Measurements from ENCODE around the gene PLCB3. TPM values are rescaled to one million over a fixed set of nuclear protein-coding genes. Genes with fewer than 3 reads are reported as not detected.
A peak's percentile ranks its signal among the peaks of the same experiment; 100 is the strongest.

PLCB3 gene
- total RNA-seq, 4 donors from 2014 or later: 64.5 to 115 (median 91.2) TPM

DNA sequence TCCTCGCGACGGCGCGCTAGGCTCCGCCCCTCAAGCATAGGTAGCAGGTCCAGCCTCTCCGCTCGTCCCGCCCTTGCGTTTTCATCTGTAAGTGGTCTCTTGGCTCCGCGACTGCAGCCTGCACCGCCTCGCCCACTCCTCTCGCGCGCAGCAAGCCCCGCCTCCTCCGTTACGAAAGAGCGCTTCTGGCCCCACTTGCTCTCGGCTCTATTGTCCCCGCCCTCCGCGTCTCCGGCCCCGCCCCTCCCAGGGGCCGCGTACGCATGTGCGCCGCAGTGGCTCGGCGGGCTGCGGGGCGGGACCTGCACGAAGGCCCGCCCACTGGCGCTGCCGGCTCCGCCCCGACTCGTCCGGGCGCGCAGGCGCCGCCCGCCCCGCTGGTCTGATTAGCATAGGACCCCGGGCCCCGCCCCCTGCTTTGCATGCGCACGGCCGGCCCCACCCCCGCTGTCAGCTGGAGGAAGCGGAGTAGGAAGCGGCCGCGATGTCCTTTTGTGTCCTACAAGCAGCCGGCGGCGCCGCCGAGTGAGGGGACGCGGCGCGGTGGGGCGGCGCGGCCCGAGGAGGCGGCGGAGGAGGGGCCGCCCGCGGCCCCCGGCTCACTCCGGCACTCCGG, 53.9 kb downstream of the PLCB3 start, which contains the start of gene ESRRA:
Gene ESRRA (plus strand): TSS at position 450 of the 616 bp plus-strand sequence. CDS start 1,656 bp downstream, outside the sequence.
- in situ Hi-C loops (cut with MboI; ENCODE audit: low pct_ligation_motif_present in 1 of 4, low pct_unique_long_range_greater_than_20kb in 1 of 4, low sequenced_read_pairs in 3 of 4): no loop called here
- H3K4me3 ChIP-seq: peak within 1 kb of the TSS; percentile 56 to 92 (median 73)
- peak; percentile 100 for DNase-seq
- H3K27ac ChIP-seq: peak within 1 kb of the TSS; percentile 90 to 99 (median 98)
- peaks cover 15% of the 10 kb centered on the region for H3K27me3 ChIP-seq
- TF ChIP-seq, protein P1, sequence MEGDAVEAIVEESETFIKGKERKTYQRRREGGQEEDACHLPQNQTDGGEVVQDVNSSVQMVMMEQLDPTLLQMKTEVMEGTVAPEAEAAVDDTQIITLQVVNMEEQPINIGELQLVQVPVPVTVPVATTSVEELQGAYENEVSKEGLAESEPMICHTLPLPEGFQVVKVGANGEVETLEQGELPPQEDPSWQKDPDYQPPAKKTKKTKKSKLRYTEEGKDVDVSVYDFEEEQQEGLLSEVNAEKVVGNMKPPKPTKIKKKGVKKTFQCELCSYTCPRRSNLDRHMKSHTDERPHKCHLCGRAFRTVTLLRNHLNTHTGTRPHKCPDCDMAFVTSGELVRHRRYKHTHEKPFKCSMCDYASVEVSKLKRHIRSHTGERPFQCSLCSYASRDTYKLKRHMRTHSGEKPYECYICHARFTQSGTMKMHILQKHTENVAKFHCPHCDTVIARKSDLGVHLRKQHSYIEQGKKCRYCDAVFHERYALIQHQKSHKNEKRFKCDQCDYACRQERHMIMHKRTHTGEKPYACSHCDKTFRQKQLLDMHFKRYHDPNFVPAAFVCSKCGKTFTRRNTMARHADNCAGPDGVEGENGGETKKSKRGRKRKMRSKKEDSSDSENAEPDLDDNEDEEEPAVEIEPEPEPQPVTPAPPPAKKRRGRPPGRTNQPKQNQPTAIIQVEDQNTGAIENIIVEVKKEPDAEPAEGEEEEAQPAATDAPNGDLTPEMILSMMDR (IDR thresholded peaks at IDR 0.05): no peak
- TF ChIP-seq POLR2A (IDR thresholded peaks at IDR 0.05) (peak; percentile 33), POLR2AphosphoS5 (IDR thresholded peaks at IDR 0.05) (peak; percentile 66 to 94 (median 82))
- H3K36me3 ChIP-seq: no peaks in the 10 kb centered on the region
- peaks cover 11 to 38% (median 33%) of the 10 kb centered on the region in 4 donors for H3K4me1 ChIP-seq
- intact Hi-C loops (cut with DNase I; ENCODE audit: low total_unique reads): no loop called here
- no peaks in the 10 kb centered on the region for H3K9me3 ChIP-seq
- WGBS, 2 donors (ENCODE audit: low coverage in 1 of 2): 0% methylated on average over 17 of the region's 81 CpGs; no CpG with 5 or more reads in 1 of the 2 donors

DNA sequence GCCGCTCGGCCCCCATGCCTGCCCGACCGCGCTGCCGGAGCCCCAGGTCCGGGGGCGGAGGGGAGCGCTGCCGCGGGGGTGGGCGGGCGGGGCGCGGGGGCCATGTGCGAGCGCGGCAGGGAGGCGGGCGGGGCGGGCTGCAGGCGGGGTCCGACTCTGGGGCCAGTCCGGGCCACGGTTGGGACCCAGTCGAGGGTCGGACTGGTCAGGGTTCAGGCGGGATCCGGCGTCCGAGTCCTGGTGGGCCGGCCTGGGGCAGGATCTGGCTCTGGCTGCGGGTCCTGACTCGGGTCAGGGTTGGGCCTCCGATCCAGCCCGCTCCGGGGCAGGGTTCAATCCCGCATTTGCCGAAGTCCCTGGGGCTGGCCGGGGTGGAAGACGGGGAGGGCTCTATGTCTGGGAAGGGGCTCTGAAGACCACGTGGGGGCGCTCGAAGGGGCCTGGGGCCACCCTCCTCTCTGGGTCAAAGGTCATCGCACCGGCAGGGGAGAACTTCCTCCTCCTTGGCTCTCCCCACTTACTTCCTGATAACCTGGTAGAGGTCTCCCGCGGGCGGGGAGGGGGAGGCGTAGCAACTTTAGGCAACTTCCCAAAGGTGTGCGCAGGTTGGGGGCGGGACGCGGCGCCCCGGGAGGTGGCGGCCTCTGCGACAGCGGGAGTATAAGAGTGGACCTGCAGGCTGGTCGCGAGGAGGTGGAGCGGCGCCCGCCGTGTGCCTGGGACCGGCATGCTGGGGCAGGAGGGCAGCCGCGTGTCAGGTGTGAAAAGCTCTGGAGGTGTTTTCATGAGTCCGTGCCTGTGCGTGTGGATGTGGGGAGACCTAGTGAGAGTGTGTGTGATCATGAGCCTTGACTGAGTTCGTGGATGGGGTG, 54.6 kb downstream of the PLCB3 start:
- 1 to 3% methylated on average over 11 to 18 of the region's 71 CpGs for WGBS, 2 donors (ENCODE audit: low coverage in 1 of 2)
- peak; percentile 89 for DNase-seq
- H3K36me3 ChIP-seq: no peaks in the 10 kb centered on the region
- in situ Hi-C loops (cut with MboI; ENCODE audit: low pct_ligation_motif_present in 1 of 4, low pct_unique_long_range_greater_than_20kb in 1 of 4, low sequenced_read_pairs in 3 of 4) (no loop called here), intact Hi-C loops (cut with DNase I; ENCODE audit: low total_unique reads) (no loop called here)
- peaks cover 4 to 31% (median 26%) of the 10 kb centered on the region in 4 donors for H3K4me1 ChIP-seq
- H3K27me3 ChIP-seq: peaks cover 7% of the 10 kb centered on the region
- TF ChIP-seq, protein P1 (IDR thresholded peaks at IDR 0.05): peak in 2 of 5 experiments; percentile 10 to 15
- TF ChIP-seq POLR2AphosphoS5 (IDR thresholded peaks at IDR 0.05): peak; percentile 17 to 56 (median 25)
- no peak for TF ChIP-seq EP300 (IDR thresholded peaks at IDR 0.05; ENCODE audit: low read depth)
- TF ChIP-seq POLR2A (IDR thresholded peaks at IDR 0.05): peak; percentile 74
- H3K27ac ChIP-seq: peak overlapping the region; percentile 90 to 99 (median 98)
- peak overlapping the region; percentile 56 to 92 (median 73) for H3K4me3 ChIP-seq
- H3K9me3 ChIP-seq: no peaks in the 10 kb centered on the region

DNA sequence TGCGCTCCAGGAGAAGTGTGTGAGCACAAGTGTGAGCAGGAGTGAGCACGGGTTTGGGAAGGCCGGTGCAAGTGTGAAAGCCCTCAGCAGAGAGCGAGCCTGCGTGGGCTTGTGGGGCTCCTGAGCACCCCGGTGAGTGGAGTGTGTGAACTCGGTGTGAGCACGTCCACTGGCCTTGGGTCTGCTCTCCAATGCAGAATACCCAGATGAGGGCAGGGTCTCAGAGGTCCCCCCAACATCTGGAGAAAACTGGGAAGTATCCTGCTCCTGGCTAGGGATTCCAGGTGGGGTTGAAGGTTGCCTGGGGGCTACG, 55.2 kb downstream of the PLCB3 start:
- peaks cover 6% of the 10 kb centered on the region for H3K27me3 ChIP-seq
- H3K9me3 ChIP-seq: no peaks in the 10 kb centered on the region
- peaks cover 4 to 29% (median 25%) of the 10 kb centered on the region in 4 donors for H3K4me1 ChIP-seq
- DNase-seq: no peak
- in situ Hi-C loops (cut with MboI; ENCODE audit: low pct_ligation_motif_present in 1 of 4, low pct_unique_long_range_greater_than_20kb in 1 of 4, low sequenced_read_pairs in 3 of 4) (no loop called here), intact Hi-C loops (cut with DNase I; ENCODE audit: low total_unique reads) (no loop called here)
- H3K4me3 ChIP-seq: peak overlapping the region; percentile 56 to 92 (median 73)
- WGBS, 2 donors (ENCODE audit: low coverage in 1 of 2): 18% methylated on average over 6 of the region's 9 CpGs; no CpG with 5 or more reads in 1 of the 2 donors
- H3K27ac ChIP-seq: peak overlapping the region; percentile 90 to 99 (median 98)
- TF ChIP-seq POLR2AphosphoS5 (IDR thresholded peaks at IDR 0.05): no peak
- no peak for TF ChIP-seq EP300 (IDR thresholded peaks at IDR 0.05; ENCODE audit: low read depth)
- no peak for TF ChIP-seq POLR2A (IDR thresholded peaks at IDR 0.05)
- TF ChIP-seq, protein P1 (IDR thresholded peaks at IDR 0.05): no peak
- H3K36me3 ChIP-seq: no peaks in the 10 kb centered on the region
